Fibroblast of villous mesenchyme (primary cell): ENCODE results near the gene LSP1. TPM values are rescaled to one million over a fixed set of nuclear protein-coding genes. Genes with fewer than 3 reads are reported as not detected.

ENCODE experiments used
- DNase-seq: peaks from one replicate; pipeline ENCODE4 v3.0.0-alpha.2; 2010; ENCODE audit warnings: low read depth
- H3K4me3 ChIP-seq: 2 replicates; pipeline ENCODE4 v1.5.1; 2011; ENCODE audit warnings: low read depth, mild to moderate bottlenecking, low read length
- CTCF ChIP-seq: IDR thresholded peaks from 2 replicates; pipeline ENCODE4 v1.5.1; 2012; ENCODE audit warnings: low read depth, mild to moderate bottlenecking, low read length; ENCODE audit not compliant: insufficient read depth
- total RNA-seq: library from RNA; depleted of rRNA; stranded (reverse); fragments of >200 nt; gene quantifications from 2 replicates; pipeline ENCODE4 v1.2.3, GENCODE V29; 2012

Gene LSP1
- total RNA-seq, 1 donor = not detected

GRCh38 chr11:1825039-1825740 lies 27.7 kb upstream of the LSP1 start:
- peak; percentile 65 for TF ChIP-seq CTCF
- DNase-seq = peak; percentile 46
- no peak overlapping the region for H3K4me3 ChIP-seq

GRCh38 chr11:1825785-1826451 lies 27.0 kb upstream of the LSP1 start:
- TF ChIP-seq CTCF = no peak
- no peak for DNase-seq
- no peak overlapping the region for H3K4me3 ChIP-seq

DNA sequence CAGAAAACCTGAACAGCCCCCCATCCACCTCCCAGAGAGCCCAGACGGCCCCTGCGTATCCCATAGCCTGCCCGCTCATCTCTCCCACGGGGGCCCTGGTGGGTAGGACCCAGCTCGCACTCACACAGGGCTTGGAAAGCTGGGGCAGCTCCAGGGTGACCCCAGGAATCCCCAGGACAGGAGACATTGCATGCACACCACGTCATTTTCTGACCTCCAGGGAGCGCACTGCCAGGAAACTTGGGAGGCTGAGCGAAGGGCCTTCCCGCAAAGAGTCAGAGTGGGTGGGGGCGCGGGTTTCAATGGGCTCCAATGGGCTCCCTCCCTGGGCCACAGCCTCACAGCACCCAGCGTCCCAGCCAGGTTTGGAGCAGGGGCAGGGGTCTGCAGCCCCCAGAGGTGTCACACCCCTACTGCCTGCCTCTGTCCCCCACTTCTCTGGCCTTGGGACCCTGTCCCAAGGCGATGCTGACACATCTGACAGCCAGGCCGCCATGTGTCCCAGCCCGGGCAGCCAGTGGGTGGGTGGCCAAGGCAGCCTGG lies 26.3 kb upstream of the LSP1 start:
- peak; percentile 73 for DNase-seq
- H3K4me3 ChIP-seq = no peak overlapping the region
- TF ChIP-seq CTCF = peak; percentile 34

DNA sequence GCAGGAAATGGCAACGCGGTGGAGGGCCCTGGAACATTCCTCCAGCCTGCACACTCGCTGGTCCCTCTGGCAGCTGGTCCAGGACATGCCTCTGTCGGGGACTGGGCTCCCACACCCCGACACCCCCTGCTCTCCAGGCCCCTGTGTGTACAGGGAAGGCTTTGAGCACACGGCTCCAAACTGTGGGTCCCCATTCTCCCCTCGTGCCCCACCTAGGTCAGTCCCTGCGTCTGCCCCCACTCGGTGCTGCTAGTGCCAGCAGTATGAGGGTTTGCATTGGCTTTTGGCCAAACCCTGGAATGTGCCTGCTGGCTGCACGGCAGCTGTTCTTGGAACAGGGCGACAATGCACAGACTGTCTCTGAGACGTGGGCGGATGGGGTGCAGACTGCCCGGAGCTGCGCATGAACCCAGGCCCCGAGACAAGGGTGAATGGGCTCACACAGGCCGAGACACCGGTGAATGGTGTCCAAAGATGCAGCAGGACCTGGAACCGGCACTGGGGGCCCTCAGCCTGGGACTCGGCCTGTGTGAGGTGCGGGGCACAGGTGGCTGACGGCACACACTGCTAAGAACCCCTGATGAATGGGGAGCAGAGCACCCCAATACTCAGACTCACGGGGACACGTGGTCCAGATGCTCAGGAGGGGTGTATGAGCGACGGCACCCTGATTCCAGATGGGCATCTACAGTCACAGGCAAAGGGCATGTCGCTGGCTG lies 25.6 kb upstream of the LSP1 start:
- peak; percentile 74 for DNase-seq
- H3K4me3 ChIP-seq = no peak overlapping the region
- TF ChIP-seq CTCF = no peak

GRCh38 chr11:1827931-1828330 lies 25.0 kb upstream of the LSP1 start:
- no peak overlapping the region for H3K4me3 ChIP-seq
- DNase-seq = no peak
- no peak for TF ChIP-seq CTCF

GRCh38 chr11:1828542-1828941 lies 24.3 kb upstream of the LSP1 start:
- no peak for DNase-seq

More at GRCh38 chr11:1828542-1828941, 24.3 kb upstream of the LSP1 start:
- no peak overlapping the region for H3K4me3 ChIP-seq
- no peak for TF ChIP-seq CTCF
